Smooth muscle cell (in vitro differentiated cells): Measurements from ENCODE around the gene FAM161A. TPM values are rescaled to one million over a fixed set of nuclear protein-coding genes. Genes with fewer than 3 reads are reported as not detected.

Experiments used
- DNase-seq: peaks from one replicate; lab custom pipeline; 2025; ENCODE audit not compliant: unreplicated experiment; lab: John Stamatoyannopoulos, UW
- H2AFZ ChIP-seq: fragments of 200-600 bp; sonication (generic); 2 replicates; pipeline ENCODE4 v1.6.0; 2016; ENCODE audit warnings: antibody characterized with exemption, low read depth, mild to moderate bottlenecking
- H3F3A ChIP-seq: fragments of 200-600 bp; sonication (generic); 2 replicates; pipeline ENCODE4 v1.6.0; 2017; ENCODE audit warnings: antibody characterized with exemption, low read depth
- H3K27ac ChIP-seq: fragments of 200-600 bp; sonication (generic); 2 replicates; pipeline ENCODE4 v1.5.1; 2016; ENCODE audit warnings: low read depth, mild to moderate bottlenecking
- H3K27me3 ChIP-seq: fragments of 200-600 bp; sonication (generic); 2 replicates; pipeline ENCODE4 v1.6.1; 2016; ENCODE audit warnings: low read depth, mild to moderate bottlenecking
- H3K36me3 ChIP-seq: fragments of 200-600 bp; sonication (generic); 2 replicates; pipeline ENCODE4 v1.5.1; 2016; ENCODE audit warnings: low read depth
- H3K4me1 ChIP-seq: fragments of 200-600 bp; sonication (generic); 2 replicates; pipeline ENCODE4 v1.5.1; 2016; ENCODE audit warnings: low read depth
- H3K4me2 ChIP-seq: fragments of 200-600 bp; sonication (generic); 2 replicates; pipeline ENCODE4 v1.6.0; 2016; ENCODE audit warnings: mild to moderate bottlenecking
- H3K4me3 ChIP-seq: fragments of 200-600 bp; sonication (generic); 2 replicates; pipeline ENCODE4 v1.5.1; 2016; ENCODE audit warnings: mild to moderate bottlenecking
- H3K79me2 ChIP-seq: fragments of 200-600 bp; sonication (generic); 2 replicates; pipeline ENCODE4 v1.6.0; 2016; ENCODE audit warnings: low read depth, mild to moderate bottlenecking
- H3K9ac ChIP-seq: fragments of 200-600 bp; sonication (generic); 2 replicates; pipeline ENCODE4 v1.6.0; 2016; ENCODE audit warnings: low read depth
- H3K9me3 ChIP-seq: fragments of 200-600 bp; sonication (generic); replicated peaks from 2 replicates; pipeline ENCODE4 v1.5.1; 2016; ENCODE audit warnings: low read depth
- H4K20me1 ChIP-seq: fragments of 200-600 bp; sonication (generic); 2 replicates; pipeline ENCODE4 v1.6.0; 2016; ENCODE audit warnings: low read depth
- CTCF ChIP-seq: fragments of 200-600 bp; sonication (generic); IDR thresholded peaks from 2 replicates; pipeline ENCODE4 v1.5.1; 2017; ENCODE audit warnings: borderline replicate concordance, mild to moderate bottlenecking, antibody characterized with exemption; ENCODE audit not compliant: insufficient read depth, poor library complexity, severe bottlenecking
- WGBS: methylation state at CpG from one replicate; pipeline ENCODE4 v1.1.7; 2016; ENCODE audit warnings: low lambda C conversion rate; 5-methylcytosine and 5-hydroxymethylcytosine counted together
- polyA plus RNA-seq: library from polyadenylated mRNA; unstranded; fragments of >200 nt; fragmentation: Nextera tagmentation; extraction: Ambion mirVana; gene quantifications from 2 replicates; pipeline ENCODE4 v1.2.1, GENCODE V29; 2016
- total RNA-seq: library from RNA; depleted of rRNA; stranded (reverse); fragments of >200 nt; gene quantifications from 2 replicates; pipeline ENCODE4 v1.2.3, GENCODE V29; 2014

FAM161A gene
- total and polyA plus RNA-seq, 2 experiments from 2014 or later, result 3.9 to 5.7 TPM

GRCh38 chr2:61832183-61832841 is 21.5 kb downstream of the FAM161A start:
- 87% methylated on average over 11 of the region's 11 CpGs for WGBS
- no peak overlapping the region for H3K9ac ChIP-seq
- no peaks in the 10 kb centered on the region for H3K27me3 ChIP-seq
- no peaks in the 10 kb centered on the region for H4K20me1 ChIP-seq
- no peaks in the 10 kb centered on the region for H3K36me3 ChIP-seq
- no peak overlapping the region for H3K27ac ChIP-seq
- H3K79me2 ChIP-seq, result no peaks in the 10 kb centered on the region
- no peaks in the 10 kb centered on the region for H3F3A ChIP-seq
- no peak overlapping the region for H3K4me3 ChIP-seq
- H2AFZ ChIP-seq, result no peak overlapping the region
- no peak overlapping the region for H3K4me2 ChIP-seq
- no peak for TF ChIP-seq CTCF
- no peak for DNase-seq
- no peaks in the 10 kb centered on the region for H3K9me3 ChIP-seq
- H3K4me1 ChIP-seq, result no peaks in the 10 kb centered on the region

- H3K27ac ChIP-seq, result no peak overlapping the region
- H3K9me3 ChIP-seq, result no peaks in the 10 kb centered on the region
- no peaks in the 10 kb centered on the region for H3K27me3 ChIP-seq
- no peaks in the 10 kb centered on the region for H3F3A ChIP-seq
- H4K20me1 ChIP-seq, result no peaks in the 10 kb centered on the region
- H3K79me2 ChIP-seq, result no peaks in the 10 kb centered on the region
- H2AFZ ChIP-seq, result no peak overlapping the region
- TF ChIP-seq CTCF, result no peak
- H3K9ac ChIP-seq, result no peak overlapping the region
- H3K4me1 ChIP-seq, result no peaks in the 10 kb centered on the region
- 98% methylated on average over 2 of the region's 2 CpGs for WGBS
- no peak overlapping the region for H3K4me2 ChIP-seq
- no peak overlapping the region for H3K4me3 ChIP-seq
- H3K36me3 ChIP-seq, result no peaks in the 10 kb centered on the region
- no peak for DNase-seq
These were observed 31.6 kb downstream of the FAM161A start for GRCh38 chr2:61822255-61822654.

GRCh38 chr2:61816480-61817355 is 37.1 kb downstream of the FAM161A start:
- no peak overlapping the region for H3K4me2 ChIP-seq
- no peaks in the 10 kb centered on the region for H3F3A ChIP-seq
- no peak overlapping the region for H3K27ac ChIP-seq
- no peaks in the 10 kb centered on the region for H3K9me3 ChIP-seq
- H4K20me1 ChIP-seq, result no peaks in the 10 kb centered on the region
- H3K36me3 ChIP-seq, result no peaks in the 10 kb centered on the region
- H3K79me2 ChIP-seq, result no peaks in the 10 kb centered on the region
- no peak for DNase-seq
- H2AFZ ChIP-seq, result peak overlapping the region; percentile 13
- WGBS, result 84% methylated on average over 20 of the region's 20 CpGs
- no peak for TF ChIP-seq CTCF
- no peaks in the 10 kb centered on the region for H3K4me1 ChIP-seq
- no peaks in the 10 kb centered on the region for H3K27me3 ChIP-seq
- H3K4me3 ChIP-seq, result no peak overlapping the region
- no peak overlapping the region for H3K9ac ChIP-seq
